Transverse colon (tissue), 3 donors: ENCODE measurements around the gene DYNLT5.

Experiments
- CTCF ChIP-seq, 5 experiments: fragments of 200-600 bp in 3 of 5; fragments of 450-650 bp in 2 of 5; sonication (generic) in 3 of 5; IDR thresholded peaks; 1 replicate in 2 of 5; 2 replicates in 3 of 5; pipeline ENCODE4 v1.5.1; 2016 to 2017; ENCODE audit warnings: antibody characterized with exemption in 5 of 5, inconsistent platforms in 3 of 5, mild to moderate bottlenecking in 2 of 5, moderate library complexity in 1 of 5
- POLR2A ChIP-seq: fragments of 450-650 bp; IDR thresholded peaks from one replicate; pipeline ENCODE4 v1.6.1; 2016; ENCODE audit warnings: antibody characterized with exemption, mild to moderate bottlenecking, moderate library complexity

- TF ChIP-seq POLR2A (no peak), CTCF (IDR thresholded peaks at IDR 0.05) (no peak)
These were observed 18.8 kb upstream of the DYNLT5 start for GRCh38 chr1:66733348-66734017.
